OCI-LY1 (cell line): ENCODE results near the gene OSMR.

ENCODE experiments used
- H2AFZ ChIP-seq: fragments of 200-600 bp; sonication (generic), shearing (Covaris generic); 2 replicates; pipeline ENCODE4 v1.6.0; 2014; ENCODE audit warnings: antibody characterized with exemption, mild to moderate bottlenecking, low read length
- H3F3A ChIP-seq: fragments of 200-600 bp; sonication (generic), shearing (Covaris generic); 2 replicates; pipeline ENCODE4 v1.6.0; 2014; ENCODE audit warnings: mild to moderate bottlenecking, antibody characterized with exemption, low read length, moderate library complexity; ENCODE audit not compliant: insufficient read depth
- H3K27ac ChIP-seq: fragments of 200-600 bp; sonication (generic); 2 replicates; pipeline ENCODE4 v1.5.1; 2014; ENCODE audit warnings: low read length, mixed run types, mild to moderate bottlenecking, low read depth; ENCODE audit not compliant: poor library complexity, severe bottlenecking
- H3K27me3 ChIP-seq: fragments of 200-600 bp; sonication (generic); 2 replicates; pipeline ENCODE4 v1.6.0; 2014; ENCODE audit warnings: antibody characterized with exemption, mild to moderate bottlenecking, low read length, moderate library complexity; ENCODE audit not compliant: insufficient read depth
- H3K36me3 ChIP-seq: fragments of 200-600 bp; sonication (generic); 2 replicates; pipeline ENCODE4 v1.6.1; 2014; ENCODE audit warnings: mild to moderate bottlenecking, antibody characterized with exemption, low read length, moderate library complexity, mixed read lengths; ENCODE audit not compliant: insufficient read depth
- H3K4me1 ChIP-seq: fragments of 200-600 bp; sonication (generic); 2 replicates; pipeline ENCODE4 v1.5.1; 2014; ENCODE audit warnings: mild to moderate bottlenecking, low read length, moderate library complexity; ENCODE audit not compliant: insufficient read depth, severe bottlenecking
- H3K4me2 ChIP-seq: fragments of 200-600 bp; sonication (generic), shearing (Covaris generic); 2 replicates; pipeline ENCODE4 v1.6.1; 2014; ENCODE audit warnings: low read length
- H3K4me3 ChIP-seq: fragments of 200-600 bp; sonication (generic); 2 replicates; pipeline ENCODE4 v1.5.1; 2014; ENCODE audit warnings: low read length, low read depth, mild to moderate bottlenecking, mixed read lengths; ENCODE audit not compliant: poor library complexity, severe bottlenecking
- H3K79me2 ChIP-seq: fragments of 200-600 bp; shearing (Covaris generic); 2 replicates; pipeline ENCODE4 v1.6.1; 2016; ENCODE audit warnings: mixed run types, low read length, mixed read lengths; ENCODE audit not compliant: insufficient read depth
- H3K9ac ChIP-seq: fragments of 200-600 bp; sonication (generic), shearing (Covaris generic); 2 replicates; pipeline ENCODE4 v1.6.1; 2014; ENCODE audit warnings: mild to moderate bottlenecking, low read length, mixed read lengths
- H3K9me2 ChIP-seq: fragments of 200-600 bp; sonication (generic), shearing (Covaris generic); 2 replicates; pipeline ENCODE4 v1.6.1; 2014; ENCODE audit warnings: low read depth, mild to moderate bottlenecking, low read length, mixed read lengths
- H3K9me3 ChIP-seq: fragments of 200-600 bp; shearing (Covaris generic); 2 replicates; pipeline ENCODE4 v1.6.1; 2014; ENCODE audit warnings: low read length, mixed read lengths
- H4K20me1 ChIP-seq: fragments of 200-600 bp; sonication (generic), shearing (Covaris generic); 2 replicates; pipeline ENCODE4 v1.6.0; 2016; ENCODE audit warnings: mild to moderate bottlenecking, low read length; ENCODE audit not compliant: insufficient read depth
- EZH2 ChIP-seq: fragments of 200-600 bp; sonication (generic), shearing (Covaris generic); IDR thresholded peaks from 2 replicates; pipeline ENCODE4 v1.8.0; 2017; ENCODE audit warnings: borderline replicate concordance, mixed run types, mild to moderate bottlenecking, antibody characterized with exemption, low read length, moderate library complexity, mixed read lengths
- TF ChIP-seq, protein P1 (sequence below): fragments of 200-600 bp; sonication (generic), shearing (Covaris generic); IDR thresholded peaks from 2 replicates; pipeline ENCODE4 v1.5.1; 2017; ENCODE audit warnings: mild to moderate bottlenecking, antibody characterized with exemption, low read length, moderate library complexity, mixed read lengths

OSMR gene

GRCh38 chr5:38845526-38846378 is at the start of gene OSMR:
Gene OSMR (plus strand): TSS chr5:38846012. CDS start chr5:38869045, 23,033 bp downstream.
- Histone ChIP-seq H3K4me3 (no peak within 1 kb of the TSS), H2AFZ (no peak within 1 kb of the TSS), H3K27ac (no peak within 1 kb of the TSS), H3F3A (0 out of 2 replicates have a peak, but pooled peaks cover 2% of the 10 kb centered on the region), H3K9me2 (no peaks in the 10 kb centered on the region), H4K20me1 (no peaks in the 10 kb centered on the region), H3K36me3 (no peaks in the 10 kb centered on the region), H3K27me3 (no peaks in the 10 kb centered on the region), H3K4me1 (no peaks in the 10 kb centered on the region), H3K79me2 (no peaks in the 10 kb centered on the region), H3K9me3 (no peaks in the 10 kb centered on the region), H3K4me2 (no peak within 1 kb of the TSS), H3K9ac (no peak within 1 kb of the TSS)
- TF ChIP-seq, protein P1, sequence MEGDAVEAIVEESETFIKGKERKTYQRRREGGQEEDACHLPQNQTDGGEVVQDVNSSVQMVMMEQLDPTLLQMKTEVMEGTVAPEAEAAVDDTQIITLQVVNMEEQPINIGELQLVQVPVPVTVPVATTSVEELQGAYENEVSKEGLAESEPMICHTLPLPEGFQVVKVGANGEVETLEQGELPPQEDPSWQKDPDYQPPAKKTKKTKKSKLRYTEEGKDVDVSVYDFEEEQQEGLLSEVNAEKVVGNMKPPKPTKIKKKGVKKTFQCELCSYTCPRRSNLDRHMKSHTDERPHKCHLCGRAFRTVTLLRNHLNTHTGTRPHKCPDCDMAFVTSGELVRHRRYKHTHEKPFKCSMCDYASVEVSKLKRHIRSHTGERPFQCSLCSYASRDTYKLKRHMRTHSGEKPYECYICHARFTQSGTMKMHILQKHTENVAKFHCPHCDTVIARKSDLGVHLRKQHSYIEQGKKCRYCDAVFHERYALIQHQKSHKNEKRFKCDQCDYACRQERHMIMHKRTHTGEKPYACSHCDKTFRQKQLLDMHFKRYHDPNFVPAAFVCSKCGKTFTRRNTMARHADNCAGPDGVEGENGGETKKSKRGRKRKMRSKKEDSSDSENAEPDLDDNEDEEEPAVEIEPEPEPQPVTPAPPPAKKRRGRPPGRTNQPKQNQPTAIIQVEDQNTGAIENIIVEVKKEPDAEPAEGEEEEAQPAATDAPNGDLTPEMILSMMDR = no peak
- no peak for TF ChIP-seq EZH2

DNA sequence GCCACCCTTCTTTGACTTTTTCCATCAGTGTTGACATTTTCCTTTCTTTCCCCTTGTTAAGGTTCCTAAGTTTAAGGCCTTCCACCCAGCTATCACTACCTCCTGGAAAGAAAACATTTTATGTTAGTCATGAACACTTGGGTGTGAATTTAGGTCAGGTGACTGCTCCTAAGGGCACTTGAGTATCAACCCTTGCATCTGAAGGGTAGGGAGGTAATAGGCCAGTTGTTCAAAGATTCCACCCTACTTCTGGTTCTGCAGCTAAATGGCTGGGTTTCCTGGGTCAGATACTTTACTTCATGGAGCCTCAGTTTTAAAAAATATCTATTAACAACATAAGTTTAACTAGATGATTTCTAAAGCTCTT is 49.1 kb upstream of the OSMR start:
- Histone ChIP-seq H4K20me1 (no peaks in the 10 kb centered on the region), H3K4me1 (no peaks in the 10 kb centered on the region), H3K79me2 (no peaks in the 10 kb centered on the region), H3K36me3 (no peaks in the 10 kb centered on the region), H3K4me3 (no peak overlapping the region), H3K27me3 (no peaks in the 10 kb centered on the region), H3F3A (no peaks in the 10 kb centered on the region), H3K9me2 (no peaks in the 10 kb centered on the region), H3K27ac (no peak overlapping the region), H3K4me2 (no peak overlapping the region), H2AFZ (no peak overlapping the region), H3K9ac (no peak overlapping the region), H3K9me3 (no peaks in the 10 kb centered on the region)
- TF ChIP-seq, protein P1 = no peak
- TF ChIP-seq EZH2 = no peak

DNA sequence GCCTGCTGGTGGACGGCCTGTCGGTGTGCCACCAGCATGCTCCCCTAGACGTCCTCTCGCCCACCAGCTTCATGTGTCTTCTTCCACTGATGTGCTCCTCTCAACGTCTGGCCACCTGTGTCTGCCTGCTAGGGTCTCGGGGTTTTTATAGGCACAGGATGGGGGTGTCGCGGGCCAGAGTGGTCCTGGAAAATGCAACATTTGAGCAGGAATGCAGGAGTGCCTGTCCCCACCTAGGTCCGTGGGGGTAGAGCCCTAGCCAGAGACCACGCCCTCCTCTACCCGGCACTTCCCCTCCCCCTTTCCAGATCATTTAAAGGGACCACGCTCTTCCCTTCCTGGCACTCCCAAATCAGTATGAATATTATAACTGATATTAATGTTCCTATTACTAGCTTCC is 48.0 kb upstream of the OSMR start:
- Histone ChIP-seq H3K4me1 (no peaks in the 10 kb centered on the region), H2AFZ (no peak overlapping the region), H3K9ac (no peak overlapping the region), H3K79me2 (no peaks in the 10 kb centered on the region), H3K4me3 (no peak overlapping the region), H3K9me2 (no peaks in the 10 kb centered on the region), H3K27ac (no peak overlapping the region), H3K36me3 (no peaks in the 10 kb centered on the region), H4K20me1 (no peaks in the 10 kb centered on the region), H3K9me3 (no peaks in the 10 kb centered on the region), H3K27me3 (no peaks in the 10 kb centered on the region), H3K4me2 (no peak overlapping the region), H3F3A (no peaks in the 10 kb centered on the region)
- TF ChIP-seq EZH2 = no peak
- TF ChIP-seq, protein P1 = no peak
